Naive B cell (primary cell): Measurements from ENCODE around the gene CTAGE1. TPM values are rescaled to one million over a fixed set of nuclear protein-coding genes. Genes with fewer than 3 reads are reported as not detected.

ENCODE experiments used
- ATAC-seq, 2 donors: fragments of 150-1000 bp; cut with Tn5 transposase; 2 replicates each; pipeline ENCODE4 v1.10.0; 2021; ENCODE audit warnings: low read depth in 2 of 2, mild to moderate bottlenecking in 2 of 2, moderate library complexity in 2 of 2
- DNase-seq: peaks from one replicate; pipeline ENCODE4 v3.0.0; 2022
- H3K27ac Mint-ChIP-seq, 6 donors: one replicate each; pipeline ENCODE4 v1.8.0; 2020 to 2022; ENCODE audit warnings: mild to moderate bottlenecking in 6 of 6, mixed read lengths in 6 of 6, moderate library complexity in 5 of 6, inconsistent platforms in 2 of 6
- H3K27me3 Mint-ChIP-seq, 3 donors: one replicate each; pipeline ENCODE4 v1.8.0; 2021 to 2022; ENCODE audit warnings: mixed read lengths in 3 of 3, mild to moderate bottlenecking in 1 of 3
- H3K36me3 Mint-ChIP-seq, 2 donors: one replicate each; pipeline ENCODE4 v1.8.0; 2020 to 2022; ENCODE audit warnings: mixed read lengths in 2 of 2, inconsistent platforms in 1 of 2, mild to moderate bottlenecking in 1 of 2
- H3K4me1 Mint-ChIP-seq, 3 donors: one replicate each; pipeline ENCODE4 v1.8.0; 2020 to 2022; ENCODE audit warnings: mixed read lengths in 3 of 3, inconsistent platforms in 1 of 3, mild to moderate bottlenecking in 1 of 3, moderate library complexity in 1 of 3
- H3K4me3 Mint-ChIP-seq, 8 donors: one replicate each; pipeline ENCODE4 v1.8.0; 2020 to 2022; ENCODE audit warnings: mild to moderate bottlenecking in 8 of 8, mixed read lengths in 8 of 8, moderate library complexity in 8 of 8, inconsistent platforms in 2 of 8
- H3K9me3 Mint-ChIP-seq, 7 donors: one replicate each; pipeline ENCODE4 v1.8.0; 2020 to 2022; ENCODE audit warnings: mixed read lengths in 7 of 7, mild to moderate bottlenecking in 5 of 7, inconsistent platforms in 2 of 7, moderate library complexity in 1 of 7
- polyA plus RNA-seq, 6 donors: library from polyadenylated mRNA; unstranded; fragments of 300-500 nt; fragmentation: Illumina TruSeq; gene quantifications; one replicate each; pipeline ENCODE4 v1.2.3, GENCODE V29; 2021; ENCODE audit warnings: low read depth in 6 of 6

Gene CTAGE1
- polyA plus RNA-seq, 6 donors from 2014 or later = not detected

GRCh38 chr18:22427822-22428549 is 10.3 kb upstream of the CTAGE1 start:
- Mint-ChIP-seq H3K9me3 (peaks cover 0 to 13% (median 0%) of the 10 kb centered on the region in 7 donors), H3K4me1 (no peaks in the 10 kb centered on the region), H3K27me3 (no peaks in the 10 kb centered on the region), H3K27ac (no peak overlapping the region), H3K36me3 (no peaks in the 10 kb centered on the region), H3K4me3 (no peak overlapping the region)
- no peak for ATAC-seq
- DNase-seq = no peak

- Mint-ChIP-seq H3K27ac (no peak overlapping the region), H3K36me3 (no peaks in the 10 kb centered on the region), H3K4me1 (no peaks in the 10 kb centered on the region), H3K27me3 (no peaks in the 10 kb centered on the region), H3K9me3 (peaks cover 0 to 15% (median 2%) of the 10 kb centered on the region in 7 donors), H3K4me3 (no peak overlapping the region)
- ATAC-seq (no peak), DNase-seq (no peak)
Observed at GRCh38 chr18:22424565-22424963, 6.8 kb upstream of the CTAGE1 start.

GRCh38 chr18:22423878-22424564 is 6.3 kb upstream of the CTAGE1 start:
- ATAC-seq (no peak), DNase-seq (no peak)
- no peaks in the 10 kb centered on the region for H3K36me3 Mint-ChIP-seq
- no peak overlapping the region for H3K27ac Mint-ChIP-seq
- H3K4me1 Mint-ChIP-seq = no peaks in the 10 kb centered on the region
- H3K27me3 Mint-ChIP-seq = no peaks in the 10 kb centered on the region
- peaks cover 0 to 15% (median 3%) of the 10 kb centered on the region in 7 donors for H3K9me3 Mint-ChIP-seq
- H3K4me3 Mint-ChIP-seq = no peak overlapping the region

GRCh38 chr18:22422909-22423548 is 5.3 kb upstream of the CTAGE1 start:
- H3K27me3 Mint-ChIP-seq = no peaks in the 10 kb centered on the region
- H3K4me3 Mint-ChIP-seq = no peak overlapping the region
- no peak overlapping the region for H3K27ac Mint-ChIP-seq
- H3K9me3 Mint-ChIP-seq = peaks cover 0 to 15% (median 6%) of the 10 kb centered on the region in 7 donors
- no peaks in the 10 kb centered on the region for H3K4me1 Mint-ChIP-seq
- ATAC-seq = no peak
- DNase-seq = no peak
- H3K36me3 Mint-ChIP-seq = no peaks in the 10 kb centered on the region

DNA sequence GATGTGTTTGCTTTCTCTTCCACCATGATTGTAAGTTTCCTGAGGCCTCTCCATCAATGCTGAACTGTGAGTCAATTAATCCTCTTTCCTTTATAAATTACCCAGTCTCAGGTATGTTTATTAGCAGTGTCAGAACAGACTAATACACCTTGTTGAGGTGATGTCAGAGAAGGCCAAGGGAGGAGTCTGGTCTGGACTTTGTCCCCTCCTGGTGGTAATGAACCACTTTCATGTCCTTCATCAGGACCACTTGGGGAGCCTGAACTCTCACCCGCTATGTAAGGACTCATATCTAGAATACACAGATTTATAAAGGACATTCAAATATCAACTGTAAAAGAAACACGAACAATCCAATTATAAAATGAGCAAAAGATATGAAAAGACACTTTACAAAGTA is 2.9 kb upstream of the CTAGE1 start:
- peaks cover 0 to 14% (median 5%) of the 10 kb centered on the region in 7 donors for H3K9me3 Mint-ChIP-seq
- ATAC-seq (no peak), DNase-seq (no peak)
- no peak overlapping the region for H3K4me3 Mint-ChIP-seq
- no peak overlapping the region for H3K27ac Mint-ChIP-seq
- no peaks in the 10 kb centered on the region for H3K36me3 Mint-ChIP-seq
- no peaks in the 10 kb centered on the region for H3K27me3 Mint-ChIP-seq
- no peaks in the 10 kb centered on the region for H3K4me1 Mint-ChIP-seq

DNA sequence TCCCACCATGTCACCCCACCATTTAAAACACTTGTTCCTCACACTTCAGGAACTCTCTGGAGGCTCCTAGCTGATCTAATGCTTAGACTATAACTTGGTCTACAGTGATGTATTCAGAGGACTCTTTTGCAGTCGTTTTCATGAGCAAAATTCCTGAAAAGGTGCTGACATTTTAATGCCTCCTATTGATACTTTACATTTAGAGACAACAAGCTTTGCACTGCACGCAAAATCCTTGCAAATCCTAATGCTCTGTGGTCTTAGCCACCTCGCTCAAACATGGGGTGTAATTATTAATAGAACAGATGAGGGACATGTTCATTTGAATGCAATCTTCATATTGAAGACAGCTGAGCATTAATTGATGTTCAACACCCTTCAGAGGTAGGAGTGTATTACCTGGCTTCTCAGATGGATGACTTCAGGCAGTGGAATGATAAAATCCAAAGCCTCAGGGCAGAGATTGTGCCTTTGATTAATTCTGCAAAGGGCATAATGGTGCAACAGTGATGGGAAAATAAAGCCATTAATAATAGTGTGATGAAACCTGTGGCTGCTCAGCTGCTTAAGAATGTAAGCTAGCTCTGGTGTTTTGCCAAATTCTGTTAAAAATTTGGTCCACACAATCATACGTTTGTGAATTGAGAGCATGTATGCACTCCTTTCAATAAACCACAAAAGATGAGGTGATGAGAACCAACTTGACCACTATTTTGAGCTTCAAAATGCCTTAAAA is 5.4 kb downstream of the CTAGE1 start:
- no peak overlapping the region for H3K4me3 Mint-ChIP-seq
- no peaks in the 10 kb centered on the region for H3K4me1 Mint-ChIP-seq
- DNase-seq = no peak
- H3K27me3 Mint-ChIP-seq = peaks cover 0 to 5% (median 0%) of the 10 kb centered on the region in 3 donors
- H3K36me3 Mint-ChIP-seq = peaks cover 0 to 21% of the 10 kb centered on the region in 2 donors
- peaks cover 5 to 25% (median 16%) of the 10 kb centered on the region in 7 donors for H3K9me3 Mint-ChIP-seq
- no peak for ATAC-seq
- H3K27ac Mint-ChIP-seq = no peak overlapping the region

DNA sequence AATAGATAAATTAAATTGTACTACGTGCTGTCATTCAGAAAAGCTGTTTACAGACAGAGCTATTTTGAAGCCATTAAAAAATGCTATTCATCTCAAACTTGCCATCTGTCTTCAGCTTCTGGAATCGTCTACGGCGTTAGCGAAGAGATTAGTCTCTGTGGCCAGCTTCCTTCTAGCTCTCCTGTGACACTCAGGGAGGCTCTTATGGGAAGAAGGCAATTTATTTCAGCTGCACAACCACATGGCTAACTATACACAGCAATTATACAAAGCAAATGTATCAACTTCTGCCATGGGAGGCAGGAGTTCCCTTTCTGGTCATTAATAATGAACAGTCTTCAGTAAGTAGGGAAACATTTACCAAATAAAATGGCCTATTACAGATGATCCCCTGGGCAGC is 6.3 kb downstream of the CTAGE1 start:
- no peak overlapping the region for H3K4me3 Mint-ChIP-seq
- H3K9me3 Mint-ChIP-seq = peaks cover 5 to 22% (median 16%) of the 10 kb centered on the region in 7 donors
- no peaks in the 10 kb centered on the region for H3K4me1 Mint-ChIP-seq
- peaks cover 0 to 5% (median 0%) of the 10 kb centered on the region in 3 donors for H3K27me3 Mint-ChIP-seq
- peaks cover 0 to 21% of the 10 kb centered on the region in 2 donors for H3K36me3 Mint-ChIP-seq
- no peak overlapping the region for H3K27ac Mint-ChIP-seq
- ATAC-seq (no peak), DNase-seq (no peak)

- Mint-ChIP-seq H3K4me1 (no peaks in the 10 kb centered on the region), H3K36me3 (peaks cover 0 to 21% of the 10 kb centered on the region in 2 donors), H3K27me3 (peaks cover 0 to 5% (median 0%) of the 10 kb centered on the region in 3 donors), H3K27ac (no peak overlapping the region), H3K9me3 (peaks cover 8 to 24% (median 17%) of the 10 kb centered on the region in 7 donors), H3K4me3 (no peak overlapping the region)
- ATAC-seq (no peak), DNase-seq (no peak)
Observed at GRCh38 chr18:22410126-22410525, 7.6 kb downstream of the CTAGE1 start.

- peaks cover 9 to 31% (median 17%) of the 10 kb centered on the region in 7 donors for H3K9me3 Mint-ChIP-seq
- H3K4me1 Mint-ChIP-seq = no peaks in the 10 kb centered on the region
- H3K4me3 Mint-ChIP-seq = no peak overlapping the region
- peaks cover 0 to 5% (median 0%) of the 10 kb centered on the region in 3 donors for H3K27me3 Mint-ChIP-seq
- no peak for DNase-seq
- ATAC-seq = no peak
- H3K36me3 Mint-ChIP-seq = peaks cover 0 to 21% of the 10 kb centered on the region in 2 donors
- no peak overlapping the region for H3K27ac Mint-ChIP-seq
Observed at GRCh38 chr18:22409445-22409844, 8.3 kb downstream of the CTAGE1 start.

- no peak overlapping the region for H3K4me3 Mint-ChIP-seq
- peaks cover 0 to 21% of the 10 kb centered on the region in 2 donors for H3K36me3 Mint-ChIP-seq
- peaks cover 11 to 42% (median 19%) of the 10 kb centered on the region in 7 donors for H3K9me3 Mint-ChIP-seq
- H3K27me3 Mint-ChIP-seq = peaks cover 0 to 1% (median 0%) of the 10 kb centered on the region in 3 donors
- no peak overlapping the region for H3K27ac Mint-ChIP-seq
- no peaks in the 10 kb centered on the region for H3K4me1 Mint-ChIP-seq
- DNase-seq (no peak), ATAC-seq (no peak)
Observed at GRCh38 chr18:22408059-22408458, 9.7 kb downstream of the CTAGE1 start.

GRCh38 chr18:22405142-22405541 is 12.6 kb downstream of the CTAGE1 start:
- Mint-ChIP-seq H3K27me3 (no peaks in the 10 kb centered on the region), H3K9me3 (peaks cover 9 to 55% (median 20%) of the 10 kb centered on the region in 7 donors), H3K27ac (no peak overlapping the region), H3K4me3 (no peak overlapping the region), H3K36me3 (peaks cover 0 to 21% of the 10 kb centered on the region in 2 donors), H3K4me1 (no peaks in the 10 kb centered on the region)
- DNase-seq (no peak), ATAC-seq (no peak)

DNA sequence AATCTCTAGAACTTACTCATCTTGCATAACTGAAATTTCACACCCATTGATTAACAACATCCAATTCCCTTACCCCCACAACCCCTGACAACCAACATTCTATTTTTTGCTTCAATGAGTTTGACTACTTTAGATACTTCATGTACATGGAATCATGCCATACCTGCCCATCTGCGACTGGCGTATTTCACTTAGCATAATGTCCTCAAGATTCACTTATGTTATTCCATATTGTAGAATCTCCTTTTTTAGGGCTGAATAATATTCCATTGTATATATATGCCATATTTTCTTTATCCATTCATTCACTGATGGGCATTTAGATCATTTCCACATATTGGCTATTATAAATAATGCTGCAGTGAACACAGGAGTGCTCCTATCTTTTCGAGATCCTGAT is 13.8 kb downstream of the CTAGE1 start:
- ATAC-seq (no peak), DNase-seq (no peak)
- H3K27ac Mint-ChIP-seq = no peak overlapping the region
- H3K9me3 Mint-ChIP-seq = peaks cover 9 to 47% (median 20%) of the 10 kb centered on the region in 7 donors
- H3K27me3 Mint-ChIP-seq = no peaks in the 10 kb centered on the region
- H3K4me1 Mint-ChIP-seq = no peaks in the 10 kb centered on the region
- H3K36me3 Mint-ChIP-seq = peaks cover 0 to 14% of the 10 kb centered on the region in 2 donors
- no peak overlapping the region for H3K4me3 Mint-ChIP-seq

GRCh38 chr18:22399949-22400348 is 17.8 kb downstream of the CTAGE1 start:
- peak overlapping the region in 1 of 6 donors; percentile 36 for H3K27ac Mint-ChIP-seq
- H3K9me3 Mint-ChIP-seq = peaks cover 2 to 29% (median 8%) of the 10 kb centered on the region in 7 donors
- H3K36me3 Mint-ChIP-seq = no peaks in the 10 kb centered on the region
- no peaks in the 10 kb centered on the region for H3K4me1 Mint-ChIP-seq
- ATAC-seq = no peak
- H3K27me3 Mint-ChIP-seq = no peaks in the 10 kb centered on the region
- no peak overlapping the region for H3K4me3 Mint-ChIP-seq
- no peak for DNase-seq
